GM21723 (cell line): Measurements from ENCODE around the gene DSP.

Experiments
- ATAC-seq: cut with Tn5 transposase; IDR thresholded peaks from one replicate; pipeline ENCODE4 v1.9.1; 2021; ENCODE audit warnings: mild to moderate bottlenecking, moderate library complexity; ENCODE audit not compliant: unreplicated experiment

The DSP gene, protein sequence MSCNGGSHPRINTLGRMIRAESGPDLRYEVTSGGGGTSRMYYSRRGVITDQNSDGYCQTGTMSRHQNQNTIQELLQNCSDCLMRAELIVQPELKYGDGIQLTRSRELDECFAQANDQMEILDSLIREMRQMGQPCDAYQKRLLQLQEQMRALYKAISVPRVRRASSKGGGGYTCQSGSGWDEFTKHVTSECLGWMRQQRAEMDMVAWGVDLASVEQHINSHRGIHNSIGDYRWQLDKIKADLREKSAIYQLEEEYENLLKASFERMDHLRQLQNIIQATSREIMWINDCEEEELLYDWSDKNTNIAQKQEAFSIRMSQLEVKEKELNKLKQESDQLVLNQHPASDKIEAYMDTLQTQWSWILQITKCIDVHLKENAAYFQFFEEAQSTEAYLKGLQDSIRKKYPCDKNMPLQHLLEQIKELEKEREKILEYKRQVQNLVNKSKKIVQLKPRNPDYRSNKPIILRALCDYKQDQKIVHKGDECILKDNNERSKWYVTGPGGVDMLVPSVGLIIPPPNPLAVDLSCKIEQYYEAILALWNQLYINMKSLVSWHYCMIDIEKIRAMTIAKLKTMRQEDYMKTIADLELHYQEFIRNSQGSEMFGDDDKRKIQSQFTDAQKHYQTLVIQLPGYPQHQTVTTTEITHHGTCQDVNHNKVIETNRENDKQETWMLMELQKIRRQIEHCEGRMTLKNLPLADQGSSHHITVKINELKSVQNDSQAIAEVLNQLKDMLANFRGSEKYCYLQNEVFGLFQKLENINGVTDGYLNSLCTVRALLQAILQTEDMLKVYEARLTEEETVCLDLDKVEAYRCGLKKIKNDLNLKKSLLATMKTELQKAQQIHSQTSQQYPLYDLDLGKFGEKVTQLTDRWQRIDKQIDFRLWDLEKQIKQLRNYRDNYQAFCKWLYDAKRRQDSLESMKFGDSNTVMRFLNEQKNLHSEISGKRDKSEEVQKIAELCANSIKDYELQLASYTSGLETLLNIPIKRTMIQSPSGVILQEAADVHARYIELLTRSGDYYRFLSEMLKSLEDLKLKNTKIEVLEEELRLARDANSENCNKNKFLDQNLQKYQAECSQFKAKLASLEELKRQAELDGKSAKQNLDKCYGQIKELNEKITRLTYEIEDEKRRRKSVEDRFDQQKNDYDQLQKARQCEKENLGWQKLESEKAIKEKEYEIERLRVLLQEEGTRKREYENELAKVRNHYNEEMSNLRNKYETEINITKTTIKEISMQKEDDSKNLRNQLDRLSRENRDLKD (N-terminal part only)

DNA sequence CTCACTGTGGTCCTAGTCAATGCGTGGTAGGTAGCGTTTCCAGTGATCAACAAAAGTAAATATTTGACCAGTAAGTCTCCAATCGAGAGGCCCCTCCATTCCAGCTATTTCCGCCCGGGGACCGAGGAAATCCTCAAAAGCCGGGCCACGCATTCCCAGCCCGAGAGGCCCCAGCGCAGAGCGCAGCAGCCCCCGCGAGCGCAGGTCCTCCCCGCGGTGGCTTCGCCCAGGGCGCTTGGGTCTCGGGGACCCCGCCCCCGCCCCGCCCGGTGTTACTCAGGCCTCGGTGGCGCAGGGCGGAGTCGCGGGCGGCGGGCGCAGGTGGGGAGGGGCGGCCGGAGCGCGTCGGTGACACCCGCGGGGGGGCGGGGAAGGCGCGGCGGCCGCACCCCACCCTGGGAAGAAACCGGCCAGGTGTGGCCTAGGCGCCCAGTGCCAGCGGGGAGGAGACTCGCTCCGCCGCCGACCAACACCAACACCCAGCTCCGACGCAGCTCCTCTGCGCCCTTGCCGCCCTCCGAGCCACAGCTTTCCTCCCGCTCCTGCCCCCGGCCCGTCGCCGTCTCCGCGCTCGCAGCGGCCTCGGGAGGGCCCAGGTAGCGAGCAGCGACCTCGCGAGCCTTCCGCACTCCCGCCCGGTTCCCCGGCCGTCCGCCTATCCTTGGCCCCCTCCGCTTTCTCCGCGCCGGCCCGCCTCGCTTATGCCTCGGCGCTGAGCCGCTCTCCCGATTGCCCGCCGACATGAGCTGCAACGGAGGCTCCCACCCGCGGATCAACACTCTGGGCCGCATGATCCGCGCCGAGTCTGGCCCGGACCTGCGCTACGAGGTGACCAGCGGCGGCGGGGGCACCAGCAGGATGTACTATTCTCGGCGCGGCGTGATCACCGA, at the start of gene DSP:
Gene DSP, plus strand, starts transcription at position 497 of the 890 bp plus-strand sequence. Its CDS starts 245 bp downstream, at position 742.
- ATAC-seq: no peak

DNA sequence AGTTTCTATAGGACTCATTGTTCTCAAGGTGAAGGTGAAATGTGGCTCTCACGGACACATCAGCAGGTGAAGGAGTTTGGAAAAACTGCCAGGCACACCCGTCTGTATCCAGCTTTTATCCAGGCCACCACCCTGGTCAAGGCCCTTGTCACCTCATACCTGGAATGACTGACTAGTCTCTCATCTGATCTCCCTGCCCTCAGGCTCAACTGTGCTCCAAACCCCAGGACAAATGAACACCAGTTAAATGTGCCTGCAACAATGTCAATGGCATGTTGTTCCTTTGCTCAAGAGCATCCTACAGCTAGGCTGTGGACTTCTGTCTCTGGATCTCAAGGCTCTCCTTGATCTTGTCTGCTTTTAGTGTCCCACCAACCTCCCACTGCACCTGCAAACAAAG, 47.6 kb upstream of the DSP start:
- ATAC-seq: no peak

DNA sequence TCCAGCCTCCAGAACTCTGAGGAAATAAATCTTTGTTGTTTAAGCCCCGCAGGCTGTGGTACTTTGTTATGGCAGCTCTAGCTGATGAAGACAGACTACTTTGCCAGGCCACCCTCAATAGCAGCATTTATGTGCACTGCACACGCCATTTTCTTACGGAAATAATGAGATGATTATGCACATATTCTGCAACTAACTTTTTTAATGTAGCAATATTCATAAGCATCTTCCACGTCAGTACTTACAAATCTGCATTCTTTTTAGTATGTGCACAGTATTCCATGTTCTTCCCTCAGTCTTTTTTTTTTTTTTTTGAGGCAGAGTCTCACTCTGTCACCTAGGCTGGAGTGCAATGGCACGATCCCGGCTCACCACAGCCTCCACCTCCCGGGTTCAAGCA, 46.8 kb upstream of the DSP start:
- no peak for ATAC-seq

DNA sequence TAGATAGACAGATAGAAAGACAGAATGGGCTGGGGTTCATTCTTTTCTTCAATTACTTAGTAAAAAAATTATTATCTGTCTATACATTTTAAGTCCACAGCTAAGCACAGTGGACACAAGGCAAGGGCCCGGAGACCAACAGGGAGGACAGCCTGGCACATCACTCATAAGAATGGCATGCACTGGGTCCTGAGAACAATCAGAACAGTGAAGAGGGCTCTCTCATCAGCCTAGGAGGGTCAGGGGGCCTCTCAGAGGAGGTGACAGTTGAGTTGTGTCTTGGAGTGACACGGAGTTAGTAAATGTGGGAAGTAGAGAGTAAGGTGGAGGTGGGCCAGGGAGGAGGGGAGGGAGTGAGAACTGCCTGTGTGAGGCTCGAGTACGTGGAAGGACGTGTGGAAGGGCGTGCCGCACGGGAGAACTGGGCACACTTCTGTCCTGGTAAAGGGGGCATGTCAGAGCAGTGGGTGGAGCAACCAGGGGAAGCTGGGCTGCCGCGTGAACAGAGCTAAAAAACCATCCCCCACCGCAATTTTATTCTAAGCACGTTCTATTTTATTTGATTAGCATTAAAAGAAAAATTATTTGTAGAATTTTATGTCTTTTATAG, 45.1 kb upstream of the DSP start:
- no peak for ATAC-seq

DNA sequence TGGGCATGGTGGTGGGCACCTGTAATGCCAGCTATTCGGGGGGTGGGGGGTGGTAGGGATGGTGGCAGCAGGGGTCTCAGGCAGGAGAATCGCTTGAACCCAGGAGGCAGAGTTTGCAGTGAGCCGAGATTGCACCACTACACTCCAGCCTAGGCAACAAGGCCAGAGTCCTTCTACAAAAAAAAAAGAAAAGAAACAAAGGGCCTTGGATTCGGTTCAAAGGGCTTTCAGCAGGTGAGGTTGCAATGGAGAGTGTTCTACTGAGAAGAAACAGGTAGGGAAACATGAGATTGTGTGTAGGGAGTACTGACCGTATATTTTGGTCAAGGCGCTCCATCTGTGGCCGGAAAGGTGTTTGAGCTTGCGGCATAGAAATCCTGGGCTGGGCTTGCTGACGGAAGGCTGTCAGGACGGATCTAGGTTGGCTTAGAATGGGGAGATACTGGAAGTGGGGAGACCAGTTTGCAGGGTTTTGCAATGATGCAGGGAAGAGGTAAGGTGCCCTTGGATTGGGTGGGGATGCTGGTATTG, 40.7 kb upstream of the DSP start:
- ATAC-seq: no peak

DNA sequence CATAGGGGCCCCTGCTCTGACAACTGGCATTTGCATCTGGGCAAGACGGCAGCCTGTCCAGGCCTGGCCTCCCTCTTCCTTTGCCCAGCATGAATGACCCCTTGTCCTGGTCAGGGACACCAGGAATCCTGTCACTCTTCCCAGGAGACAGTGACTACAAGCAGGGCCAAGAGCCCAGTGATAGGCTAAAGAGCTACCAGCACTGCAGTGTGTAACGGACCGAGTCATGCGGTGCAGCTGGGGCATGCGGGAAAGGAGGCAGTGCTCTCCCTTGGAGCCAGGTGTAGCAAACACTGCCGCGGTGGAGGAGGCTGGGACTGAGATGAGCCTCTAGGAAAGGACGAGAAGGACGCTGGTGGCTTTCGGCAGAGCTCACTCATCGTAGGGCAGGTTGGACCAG, 38.7 kb upstream of the DSP start:
- ATAC-seq: no peak

DNA sequence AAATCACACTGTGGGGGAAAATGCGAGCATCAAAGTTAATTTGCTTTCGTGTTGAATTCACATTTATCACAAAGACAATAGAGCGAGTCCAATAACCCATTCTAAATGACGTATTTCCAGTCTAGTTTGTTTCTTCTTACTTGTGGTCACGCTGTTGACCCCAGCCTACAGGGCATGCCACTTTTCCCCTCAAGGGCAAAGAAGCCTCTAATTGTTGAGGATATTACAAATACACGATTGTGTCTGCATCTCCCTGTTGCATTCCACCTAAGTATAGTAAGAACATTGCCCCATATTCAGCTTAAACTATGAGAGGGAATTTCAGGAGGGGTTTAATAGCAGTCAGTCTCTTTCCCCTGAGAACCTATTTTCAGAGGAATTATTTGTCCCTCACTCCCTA, 37.4 kb upstream of the DSP start:
- ATAC-seq: no peak

DNA sequence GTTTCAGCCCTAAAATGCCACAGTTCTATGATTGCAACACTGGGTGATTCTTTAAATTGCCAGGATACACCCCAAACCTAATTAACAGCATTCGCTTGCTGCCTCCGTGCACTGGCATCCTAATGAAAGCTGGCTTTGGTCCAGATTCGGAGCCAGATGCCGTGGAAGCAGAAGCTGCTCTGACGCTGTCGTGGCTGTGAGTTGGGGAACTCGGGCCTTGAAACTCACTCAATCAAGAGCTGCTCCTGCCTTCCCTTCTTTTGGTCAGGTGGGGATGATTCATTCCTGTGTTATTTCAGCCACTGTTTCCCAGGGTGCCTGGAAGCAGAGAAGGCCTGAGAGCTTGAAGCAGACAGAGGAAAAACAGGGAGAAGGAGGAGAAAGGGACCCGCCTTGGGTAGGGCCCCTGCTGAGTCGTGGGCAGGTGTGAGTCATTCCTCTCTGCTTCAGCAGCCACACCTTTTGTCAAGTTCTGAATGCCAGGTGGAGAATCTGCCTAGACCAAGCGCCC, 36.2 kb upstream of the DSP start:
- no peak for ATAC-seq

DNA sequence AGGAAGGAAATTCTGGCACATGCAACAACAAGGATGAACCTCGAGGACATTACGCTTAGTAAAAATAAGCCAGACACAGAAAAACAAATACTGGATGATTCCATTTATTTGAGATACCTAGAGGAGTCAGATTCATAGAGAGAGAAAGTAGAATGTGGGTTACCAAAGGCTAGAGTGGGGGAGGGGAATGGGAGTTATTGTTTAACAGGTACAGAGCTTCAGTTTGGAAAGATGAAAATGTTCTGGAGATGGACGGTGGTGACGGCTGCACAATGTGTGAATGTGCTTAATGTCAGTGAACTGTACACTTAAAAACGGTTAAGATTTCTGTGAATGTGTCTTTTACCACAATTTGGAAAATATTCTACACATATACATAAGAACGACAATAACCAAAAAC, 33.9 kb upstream of the DSP start:
- no peak for ATAC-seq

DNA sequence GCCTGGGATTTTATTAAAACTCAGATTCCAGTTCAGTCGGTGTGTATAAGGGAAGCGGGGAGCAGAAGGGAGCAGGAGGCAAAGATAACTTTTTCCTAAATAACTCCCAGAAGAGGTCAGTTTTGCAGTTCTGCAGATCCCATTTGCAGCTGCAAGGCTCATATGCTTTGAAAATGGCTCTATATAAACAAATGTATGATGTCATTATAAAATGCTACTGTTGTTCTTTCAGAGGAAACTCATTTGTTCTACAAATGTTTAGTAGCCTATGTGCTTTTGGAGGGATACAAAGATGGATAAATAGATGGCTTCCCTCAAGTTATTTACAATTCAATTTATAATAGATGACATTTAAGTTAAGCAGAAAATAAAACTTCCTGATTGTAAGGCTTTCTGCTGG, 29.2 kb upstream of the DSP start:
- ATAC-seq: no peak

DNA sequence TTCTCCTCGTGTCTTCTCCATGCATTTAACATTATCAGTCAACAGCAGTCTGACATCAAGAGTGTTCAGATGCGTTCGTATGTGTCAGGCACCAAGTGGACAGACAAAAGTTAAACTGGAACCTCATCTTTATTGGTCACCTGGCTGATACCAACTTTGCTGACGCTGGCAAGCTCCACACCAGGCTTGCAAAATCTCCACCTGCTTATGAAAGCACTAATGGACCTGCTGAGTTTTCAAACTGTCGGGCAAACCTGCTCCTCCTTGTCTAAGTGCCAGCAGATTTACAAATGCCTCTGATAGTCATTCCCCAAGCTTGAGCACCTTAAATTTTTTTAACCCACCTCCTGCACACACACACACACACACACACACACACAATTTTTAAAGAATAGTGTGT, 27.9 kb upstream of the DSP start:
- no peak for ATAC-seq

DNA sequence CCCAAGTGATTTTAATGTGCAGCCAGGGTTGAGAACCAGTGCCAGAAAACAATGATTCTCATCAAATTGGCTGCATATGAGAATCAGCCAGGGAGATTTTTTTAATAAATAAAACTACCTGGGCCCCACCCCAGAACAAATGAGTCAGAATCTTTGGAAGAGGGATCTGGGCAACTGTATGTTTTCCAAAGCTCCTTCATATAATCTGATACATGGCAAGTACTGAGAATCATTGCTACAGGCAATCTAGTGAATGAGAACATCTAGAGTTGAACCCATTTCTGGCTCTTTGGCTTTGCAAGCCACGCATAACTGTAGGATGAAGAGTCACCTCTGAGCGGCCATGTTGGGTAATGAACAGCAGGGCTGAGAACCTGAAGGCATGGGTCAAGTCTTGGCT, 26.1 kb upstream of the DSP start:
- ATAC-seq: no peak

DNA sequence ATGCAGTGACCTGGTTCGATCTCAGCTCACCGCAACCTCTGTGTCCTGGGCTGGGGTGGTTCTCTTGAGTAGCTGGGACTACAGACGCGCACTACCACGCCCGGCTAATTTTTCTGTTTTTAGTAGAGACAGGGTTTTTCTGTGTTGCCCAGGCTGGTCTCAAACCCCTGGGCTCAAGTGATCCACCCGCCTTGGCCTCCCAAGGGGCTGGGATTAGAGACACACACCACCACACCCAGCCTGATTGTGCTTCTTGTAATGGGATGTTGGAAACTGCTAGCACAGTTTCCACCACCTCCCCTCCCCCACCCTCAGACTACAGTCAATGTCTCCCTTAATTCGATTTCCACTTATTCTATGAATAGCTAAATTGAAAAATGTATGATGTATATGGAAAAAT, 22.6 kb upstream of the DSP start:
- no peak for ATAC-seq

DNA sequence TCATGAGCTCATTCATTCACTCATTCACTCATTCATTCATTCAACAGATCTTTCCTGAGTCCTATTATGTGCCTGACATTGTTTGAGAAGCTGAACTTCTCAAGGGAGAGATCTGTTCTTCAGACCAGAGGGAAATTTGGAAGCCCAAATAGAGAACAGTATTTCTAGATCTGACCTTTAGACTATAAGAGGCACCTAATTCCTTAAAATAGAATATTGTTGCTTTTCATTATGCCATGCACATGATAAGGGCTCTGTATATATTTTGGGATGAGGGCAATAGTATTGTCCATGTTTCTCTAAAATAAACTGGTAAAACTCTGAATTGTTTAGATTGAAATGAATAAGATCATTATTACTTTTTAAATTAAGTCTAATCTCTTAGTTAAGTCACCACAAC, 18.6 kb upstream of the DSP start:
- ATAC-seq: no peak

DNA sequence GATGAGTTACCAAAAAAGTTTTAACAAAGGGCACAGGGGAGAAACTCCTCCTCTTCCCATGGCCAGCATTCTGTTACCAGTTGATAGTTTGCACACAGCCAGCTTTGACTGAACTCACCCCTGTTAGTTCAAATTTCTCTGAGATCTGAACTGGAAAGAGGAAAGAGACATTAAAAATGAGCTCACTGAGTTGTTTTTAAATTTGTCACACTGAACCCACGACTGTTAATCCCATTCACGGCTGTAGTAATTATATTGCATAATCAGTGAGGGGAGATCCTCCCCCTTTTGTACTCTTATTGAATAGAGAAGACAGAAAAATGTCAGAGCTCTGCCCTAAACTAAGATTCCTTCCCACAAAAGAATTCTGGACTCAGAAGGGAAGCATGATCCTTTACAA, 17.5 kb upstream of the DSP start:
- no peak for ATAC-seq

DNA sequence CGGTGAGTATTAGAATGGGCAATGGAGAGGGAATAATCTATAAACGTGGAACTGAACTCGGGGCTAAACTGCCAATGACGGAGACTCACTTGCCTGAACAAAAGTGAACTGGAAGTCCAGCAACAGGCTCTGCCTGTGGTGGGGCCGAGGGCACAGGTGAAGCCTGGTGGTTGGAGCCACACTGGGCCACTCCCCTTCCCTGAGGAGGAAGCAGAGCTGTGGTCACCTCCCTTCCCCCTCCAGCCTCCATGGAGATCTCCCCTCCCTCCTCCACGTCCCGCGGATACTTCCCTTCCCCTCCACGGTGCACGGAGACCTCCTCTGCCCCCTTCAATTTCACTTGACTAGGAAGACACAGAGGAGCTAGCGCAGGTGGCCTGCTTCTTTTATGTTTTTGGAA, 14.7 kb upstream of the DSP start:
- ATAC-seq: no peak

DNA sequence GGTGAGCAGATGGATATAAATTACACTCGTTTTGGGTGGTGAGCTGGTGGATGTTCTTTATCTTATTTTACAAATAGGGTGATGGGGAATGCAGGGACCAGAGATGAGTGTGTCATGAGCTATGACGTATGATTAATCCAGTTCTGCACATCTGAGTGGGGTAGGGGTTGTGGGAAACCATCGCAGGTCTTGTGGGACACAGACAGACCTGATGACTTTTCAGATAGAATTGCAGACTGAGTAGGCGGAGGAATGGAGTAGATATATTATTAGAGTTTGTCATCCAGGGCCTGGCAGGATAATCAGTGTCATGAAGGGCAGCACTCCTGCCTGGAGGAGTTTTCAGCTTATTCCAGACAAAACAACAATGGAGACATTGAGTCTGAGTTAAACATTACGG, 12.9 kb upstream of the DSP start:
- ATAC-seq: no peak

DNA sequence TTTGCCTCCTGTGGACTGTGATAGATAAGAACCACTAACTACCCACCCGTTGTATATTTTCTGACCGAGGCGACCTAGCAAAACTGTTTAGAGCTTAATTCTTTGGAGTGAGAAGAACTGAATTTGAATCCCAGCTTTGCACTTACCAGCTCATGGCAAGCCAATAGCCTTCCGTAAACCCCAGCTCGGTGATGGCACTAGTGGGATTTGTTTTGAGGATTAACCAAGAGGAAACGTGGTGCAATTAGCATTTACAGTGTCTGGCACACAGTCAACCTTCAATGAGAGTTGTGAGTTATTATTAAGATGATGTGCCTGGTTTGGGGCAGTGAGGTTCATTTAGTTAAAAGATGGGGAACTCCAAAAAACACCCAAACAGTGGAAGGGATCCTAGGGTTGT, 12.3 kb upstream of the DSP start:
- ATAC-seq: no peak

DNA sequence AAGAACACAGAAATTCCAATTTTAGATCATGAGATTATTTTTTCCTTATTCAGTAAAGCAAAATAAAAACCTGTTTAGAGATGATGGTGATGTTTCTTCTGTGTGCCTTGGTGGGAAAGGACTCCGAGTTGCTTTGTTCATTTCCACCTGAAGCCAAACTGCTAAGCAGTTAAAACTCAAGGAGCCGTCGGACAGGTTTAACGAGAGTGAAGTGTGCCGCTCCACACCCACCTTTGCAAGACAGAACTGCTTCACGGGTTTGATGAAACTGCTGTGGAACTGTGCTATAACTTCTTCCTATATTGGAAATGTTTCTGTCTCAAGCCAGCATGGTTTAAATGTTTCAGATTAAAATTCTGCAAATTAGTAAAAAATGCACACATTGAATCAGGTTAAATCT, 9.2 kb upstream of the DSP start:
- ATAC-seq: no peak

DNA sequence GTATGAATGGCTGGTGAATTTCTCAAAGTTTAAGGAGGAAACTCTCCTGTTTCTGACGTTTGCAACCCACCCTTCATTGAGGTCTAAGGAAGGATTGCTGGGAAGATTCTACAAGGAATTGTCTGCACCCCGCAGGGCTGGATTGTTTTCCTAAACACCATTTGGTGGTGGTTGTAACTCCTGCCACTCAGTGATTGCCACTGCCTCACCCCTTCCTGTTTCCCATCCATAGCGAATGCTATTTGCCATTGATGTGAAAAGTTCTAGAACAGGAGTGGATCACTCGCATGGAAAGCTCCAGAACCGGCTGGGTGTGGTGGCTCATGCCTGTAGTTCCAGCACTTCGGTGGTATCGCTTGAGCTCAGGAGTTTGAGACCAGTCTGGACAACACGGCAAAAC, 8.7 kb upstream of the DSP start:
- ATAC-seq: no peak
